DMS153 treated with DMSO at 0.1 percent for 48 hours (cell line): ENCODE results near the gene GRB7.

Experiments
- DNase-seq: peaks from one replicate; lab custom pipeline; 2025; ENCODE audit not compliant: unreplicated experiment; lab: John Stamatoyannopoulos, UW

Gene GRB7

GRCh38 chr17:39767147-39767546 is 29.4 kb downstream of the GRB7 start:
- DNase-seq, result no peak

GRCh38 chr17:39769974-39770587 is 32.3 kb downstream of the GRB7 start:
- DNase-seq, result peak; percentile 61

DNA sequence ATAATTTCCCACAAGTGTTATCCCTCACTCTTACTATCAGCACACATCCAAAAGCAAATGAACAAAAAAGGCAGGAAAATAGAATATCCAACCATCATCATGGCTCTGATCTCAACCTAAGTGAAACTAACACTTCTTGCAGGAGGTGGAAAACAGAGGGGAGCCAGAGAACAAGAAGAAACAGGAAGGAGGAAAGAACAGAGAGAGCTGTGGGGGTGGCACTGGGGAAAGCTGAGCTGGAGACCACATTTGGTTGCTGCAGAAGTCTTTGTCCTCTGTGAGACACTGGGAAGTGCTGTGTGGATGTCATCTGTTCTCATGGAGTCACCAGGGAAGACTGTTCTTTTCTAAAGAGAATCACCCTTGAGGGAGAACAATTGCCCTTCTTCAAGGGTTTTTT is 34.7 kb downstream of the GRB7 start:
- DNase-seq, result no peak

DNA sequence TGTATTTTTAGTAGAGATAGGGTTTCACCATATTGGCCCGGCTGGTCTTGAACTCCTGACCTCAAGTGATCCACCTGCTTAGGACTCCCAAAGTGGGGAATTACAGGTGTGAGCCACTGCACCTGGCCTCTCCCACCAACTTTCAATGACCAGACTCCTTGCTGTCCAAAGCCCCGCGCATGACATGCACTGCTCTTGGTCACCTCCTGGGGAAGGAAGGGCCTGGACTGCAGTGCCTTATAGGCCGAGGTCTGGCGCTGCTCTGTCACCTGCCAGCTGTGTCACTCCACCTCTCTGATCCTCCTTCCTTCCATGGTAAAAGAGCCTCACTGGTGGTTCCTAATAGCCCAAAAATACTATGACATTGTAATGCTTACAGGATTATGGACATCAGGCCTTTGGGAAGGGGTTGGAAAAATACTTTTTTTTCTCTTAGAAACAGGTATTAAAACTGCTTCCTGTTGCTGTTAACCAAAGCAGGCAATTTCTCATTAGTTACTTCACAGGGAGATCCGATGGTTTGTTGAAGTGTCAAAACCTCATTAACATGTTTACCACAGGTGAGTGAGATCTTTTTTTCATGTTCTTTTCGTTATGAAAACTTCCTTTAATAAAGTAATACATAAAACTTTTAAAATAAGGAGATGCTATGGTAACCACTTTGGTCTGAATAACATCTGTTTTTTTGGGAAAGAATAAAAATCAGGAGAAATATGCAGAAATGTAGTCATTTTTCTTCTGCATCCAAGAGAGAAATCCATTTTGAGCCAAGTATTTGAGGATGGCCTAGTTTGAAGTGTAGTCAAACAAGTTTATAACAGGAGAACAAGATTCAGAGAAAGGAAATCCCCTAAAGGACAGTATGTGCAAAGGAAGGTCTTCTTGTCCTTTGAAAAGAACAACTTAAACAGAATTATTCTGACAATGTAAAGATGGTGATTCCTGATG is 35.5 kb downstream of the GRB7 start:
- DNase-seq, result no peak

- no peak for DNase-seq
Measured at GRCh38 chr17:39774047-39774446, 36.3 kb downstream of the GRB7 start.

DNA sequence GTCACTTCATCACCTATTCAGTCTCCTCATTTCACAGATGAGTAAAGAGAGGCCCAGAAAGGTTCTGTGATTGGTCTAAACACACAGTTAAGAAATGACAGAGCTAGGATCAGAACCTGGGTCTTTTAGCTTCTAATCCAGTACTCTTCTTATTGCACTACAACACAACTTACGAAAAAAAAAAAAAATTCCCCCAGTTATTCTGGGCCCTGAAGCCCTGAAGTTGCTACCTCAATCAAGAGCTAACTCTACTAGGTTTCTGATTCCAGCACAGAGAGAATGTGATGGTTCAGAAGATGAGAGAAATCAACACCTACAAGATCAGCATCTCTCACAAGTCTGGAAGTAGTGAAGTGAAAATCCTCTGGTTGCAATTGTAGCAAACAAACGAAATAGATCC is 37.3 kb downstream of the GRB7 start:
- no peak for DNase-seq

- no peak for DNase-seq
Measured at GRCh38 chr17:39776252-39776651, 38.5 kb downstream of the GRB7 start.

DNA sequence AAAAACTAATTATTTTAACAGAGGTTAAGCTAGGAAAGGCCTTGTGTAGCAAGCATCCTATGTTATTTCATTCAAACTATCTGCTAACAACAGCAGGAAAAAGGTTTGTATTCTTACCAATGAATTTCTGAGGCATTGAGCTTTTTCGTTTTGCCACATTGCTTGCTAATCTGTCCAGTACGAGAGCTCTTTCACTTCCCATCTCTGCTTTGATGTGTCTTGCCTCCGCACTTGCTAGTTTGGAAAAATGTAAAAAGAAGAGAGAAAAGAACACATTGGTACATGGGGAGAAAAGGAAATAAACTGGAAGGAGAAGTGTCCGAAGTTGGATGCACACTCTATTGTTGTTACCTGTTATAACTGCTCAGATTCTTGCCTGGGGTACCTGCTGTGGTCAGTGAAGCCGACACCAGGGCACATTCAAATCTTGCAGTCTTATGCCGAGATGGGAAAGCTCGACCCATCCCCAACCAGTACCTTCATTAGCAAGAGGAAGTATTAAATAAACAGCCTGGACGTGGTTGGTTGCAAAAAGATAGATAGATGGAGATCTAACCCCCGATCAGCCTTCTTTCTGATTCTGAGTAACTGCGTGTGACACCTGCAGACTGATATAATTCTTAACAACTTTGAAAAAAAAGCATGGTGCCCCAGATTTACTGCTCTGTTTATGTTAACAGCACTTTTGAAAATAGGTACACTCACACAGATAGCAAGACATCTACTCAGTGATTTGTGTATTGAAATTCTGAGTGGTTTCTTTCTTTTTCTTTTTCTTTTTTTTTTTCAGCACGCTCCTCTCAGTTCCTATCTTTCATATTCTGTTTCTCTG is 40.0 kb downstream of the GRB7 start:
- DNase-seq, result no peak

- no peak for DNase-seq
Measured at GRCh38 chr17:39781031-39781860, 43.5 kb downstream of the GRB7 start.

DNA sequence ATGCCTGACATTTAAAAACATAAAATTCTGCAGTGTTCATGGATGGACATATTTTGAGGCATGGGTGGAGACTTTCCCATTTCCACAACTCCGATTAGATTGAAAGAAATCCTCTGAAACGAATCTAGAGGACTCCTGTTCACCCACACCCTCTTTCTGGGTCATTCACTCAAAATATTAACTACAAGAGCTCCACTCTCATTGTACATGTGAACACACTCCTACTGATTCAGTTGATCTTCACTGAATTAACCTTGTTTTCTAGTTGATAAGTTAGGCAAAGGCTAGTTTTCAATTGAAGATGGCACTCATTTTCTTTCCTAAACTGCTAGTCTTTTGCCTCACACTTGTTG is 44.1 kb downstream of the GRB7 start:
- DNase-seq, result no peak

GRCh38 chr17:39782481-39782880 is 44.7 kb downstream of the GRB7 start:
- no peak for DNase-seq

- DNase-seq, result no peak
Measured at GRCh38 chr17:39782980-39783379, 45.2 kb downstream of the GRB7 start.

- DNase-seq, result peak; percentile 63
Measured at GRCh38 chr17:39787041-39787440, 49.3 kb downstream of the GRB7 start.

- DNase-seq, result no peak
Measured at GRCh38 chr17:39787743-39788484, 50.2 kb downstream of the GRB7 start.

- no peak for DNase-seq
Measured at GRCh38 chr17:39791111-39791992, 53.6 kb downstream of the GRB7 start.

DNA sequence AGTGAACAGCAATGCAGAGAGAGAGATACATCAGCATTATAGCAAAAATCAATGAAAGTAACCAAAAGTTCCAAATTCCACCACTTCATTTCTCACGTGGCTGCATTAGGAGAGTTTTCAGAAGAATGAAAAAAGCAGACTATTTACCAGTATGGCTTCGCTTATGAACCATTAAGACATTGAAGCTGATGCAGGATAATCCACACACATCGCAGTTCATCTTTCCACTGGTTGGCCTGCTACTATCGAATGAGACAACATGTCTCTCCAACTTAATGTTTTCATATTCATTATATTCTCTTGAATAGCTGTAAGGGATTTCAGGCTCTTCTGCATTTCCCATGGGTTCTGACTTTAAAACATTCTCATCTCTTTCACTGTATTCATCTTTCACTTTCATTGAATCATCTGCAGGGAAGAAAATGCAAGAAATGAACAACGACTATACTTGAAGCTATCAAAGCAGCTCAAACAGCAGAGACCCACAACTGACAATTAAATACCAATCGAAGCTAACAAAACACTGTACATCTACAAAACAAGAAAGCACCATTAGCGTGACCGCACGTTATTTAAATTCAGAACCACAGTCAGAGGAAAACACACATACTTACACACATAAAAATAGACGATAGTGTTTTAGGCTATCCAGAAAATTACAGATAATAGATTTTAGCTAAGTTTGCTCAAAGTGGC is 54.9 kb downstream of the GRB7 start:
- no peak for DNase-seq

- DNase-seq, result no peak
Measured at GRCh38 chr17:39793301-39793872, 55.6 kb downstream of the GRB7 start.
